GM18517 (cell line): Measurements from ENCODE around the gene CYP2B6.
"Not testable (repeated sequence)": the region's sequence is repeated elsewhere in the genome, so short reads cannot be mapped to it uniquely, and the experiment has no call there.

ENCODE experiments used
- ATAC-seq: cut with Tn5 transposase; IDR thresholded peaks from one replicate; pipeline ENCODE4 v1.9.1; 2021; ENCODE audit warnings: mild to moderate bottlenecking, moderate library complexity; ENCODE audit not compliant: unreplicated experiment

Gene CYP2B6

GRCh38 chr19:40990972-40991381, at the start of gene CYP2B6:
Gene CYP2B6 (plus strand): TSS chr19:40991282. CDS start chr19:40991306, 24 bp downstream.
- ATAC-seq = no peak

GRCh38 chr19:40941481-40942219, 49.4 kb upstream of the CYP2B6 start:
- no peak for ATAC-seq

GRCh38 chr19:40945645-40946044, 45.4 kb upstream of the CYP2B6 start:
- no peak for ATAC-seq

GRCh38 chr19:40947114-40947513, 44.0 kb upstream of the CYP2B6 start:
- ATAC-seq = no peak

GRCh38 chr19:40947573-40947972, 43.5 kb upstream of the CYP2B6 start:
- no peak for ATAC-seq

- ATAC-seq = no peak
Observed at GRCh38 chr19:40948580-40949299, 42.3 kb upstream of the CYP2B6 start.

- no peak for ATAC-seq
Observed at GRCh38 chr19:40954573-40954972, 36.5 kb upstream of the CYP2B6 start.

- no peak for ATAC-seq
Observed at GRCh38 chr19:40959338-40959737, 31.7 kb upstream of the CYP2B6 start.

- no peak for ATAC-seq
Observed at GRCh38 chr19:40960062-40960685, 30.9 kb upstream of the CYP2B6 start.

GRCh38 chr19:40960780-40961179, 30.3 kb upstream of the CYP2B6 start:
- ATAC-seq = no peak

- no peak for ATAC-seq
Observed at GRCh38 chr19:40962460-40962961, 28.6 kb upstream of the CYP2B6 start.

GRCh38 chr19:40964361-40964760, 26.7 kb upstream of the CYP2B6 start:
- not testable (repeated sequence) for ATAC-seq

GRCh38 chr19:40965351-40965750, 25.7 kb upstream of the CYP2B6 start:
- ATAC-seq = not testable (repeated sequence)

GRCh38 chr19:40966591-40966990, 24.5 kb upstream of the CYP2B6 start:
- not testable (repeated sequence) for ATAC-seq

GRCh38 chr19:40968065-40968464, 23.0 kb upstream of the CYP2B6 start:
- not testable (repeated sequence) for ATAC-seq

GRCh38 chr19:40969721-40970120, 21.4 kb upstream of the CYP2B6 start:
- not testable (repeated sequence) for ATAC-seq

GRCh38 chr19:40970396-40971345, 20.4 kb upstream of the CYP2B6 start:
- not testable (repeated sequence) for ATAC-seq

- ATAC-seq = no peak
Observed at GRCh38 chr19:40974633-40975037, 16.4 kb upstream of the CYP2B6 start.

- ATAC-seq = no peak
Observed at GRCh38 chr19:40976134-40976533, 14.9 kb upstream of the CYP2B6 start.

- no peak for ATAC-seq
Observed at GRCh38 chr19:40976724-40977123, 14.4 kb upstream of the CYP2B6 start.
